Measurements from ENCODE around the gene OVCA2. TPM values are rescaled to one million over a fixed set of nuclear protein-coding genes. Genes with fewer than 3 reads are reported as not detected.

Gene OVCA2
- total RNA-seq, 6 donors from 2014 or later: 20.1 to 56.1 (median 33.5) TPM

DNA sequence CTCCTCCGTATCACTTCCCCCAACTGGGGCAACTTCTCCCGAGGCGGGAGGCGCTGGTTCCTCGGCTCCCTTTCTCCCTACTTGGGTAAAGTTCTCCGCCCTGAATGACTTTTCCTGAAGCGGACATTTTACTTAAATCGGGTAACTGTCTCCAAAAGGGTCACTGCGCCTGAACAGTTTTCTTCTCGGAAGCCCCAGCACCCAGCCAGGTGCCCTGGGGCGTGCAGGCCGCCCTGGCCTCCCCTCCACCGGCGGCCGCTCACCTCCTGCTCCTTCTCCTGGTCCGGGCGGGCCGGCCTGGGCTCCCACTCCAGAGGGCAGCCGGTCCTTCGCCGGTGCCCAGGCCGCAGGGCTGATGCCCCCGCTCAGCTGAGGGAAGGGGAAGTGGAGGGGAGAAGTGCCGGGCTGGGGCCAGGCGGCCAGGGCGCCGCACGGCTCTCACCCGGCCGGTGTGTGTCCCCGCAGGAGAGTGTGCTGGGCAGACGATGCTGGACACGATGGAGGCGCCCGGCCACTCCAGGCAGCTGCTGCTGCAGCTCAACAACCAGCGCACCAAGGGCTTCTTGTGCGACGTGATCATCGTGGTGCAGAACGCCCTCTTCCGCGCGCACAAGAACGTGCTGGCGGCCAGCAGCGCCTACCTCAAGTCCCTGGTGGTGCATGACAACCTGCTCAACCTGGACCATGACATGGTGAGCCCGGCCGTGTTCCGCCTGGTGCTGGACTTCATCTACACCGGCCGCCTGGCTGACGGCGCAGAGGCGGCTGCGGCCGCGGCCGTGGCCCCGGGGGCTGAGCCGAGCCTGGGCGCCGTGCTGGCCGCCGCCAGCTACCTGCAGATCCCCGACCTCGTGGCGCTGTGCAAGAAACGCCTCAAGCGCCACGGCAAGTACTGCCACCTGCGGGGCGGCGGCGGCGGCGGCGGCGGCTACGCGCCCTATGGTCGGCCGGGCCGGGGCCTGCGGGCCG lies 14.7 kb downstream of the OVCA2 start:
- peaks cover 0 to 12% (median 3%) of the 10 kb centered on the region in 4 donors for H3K36me3 ChIP-seq
- peak overlapping the region; percentile 86 to 96 (median 91) for H3K27ac ChIP-seq
- DNase-seq: peak in 1 of 2 donors; percentile 89
- H3K9me3 ChIP-seq: no peaks in the 10 kb centered on the region
- no peak for ATAC-seq (ENCODE audit: low FRiP score in 2 of 2)
- H3K4me3 ChIP-seq: peak overlapping the region; percentile 22 to 76 (median 51)
- 40 to 47% methylated on average over 10 to 66 of the region's 85 CpGs for WGBS, 2 donors
- TF ChIP-seq, protein P1, sequence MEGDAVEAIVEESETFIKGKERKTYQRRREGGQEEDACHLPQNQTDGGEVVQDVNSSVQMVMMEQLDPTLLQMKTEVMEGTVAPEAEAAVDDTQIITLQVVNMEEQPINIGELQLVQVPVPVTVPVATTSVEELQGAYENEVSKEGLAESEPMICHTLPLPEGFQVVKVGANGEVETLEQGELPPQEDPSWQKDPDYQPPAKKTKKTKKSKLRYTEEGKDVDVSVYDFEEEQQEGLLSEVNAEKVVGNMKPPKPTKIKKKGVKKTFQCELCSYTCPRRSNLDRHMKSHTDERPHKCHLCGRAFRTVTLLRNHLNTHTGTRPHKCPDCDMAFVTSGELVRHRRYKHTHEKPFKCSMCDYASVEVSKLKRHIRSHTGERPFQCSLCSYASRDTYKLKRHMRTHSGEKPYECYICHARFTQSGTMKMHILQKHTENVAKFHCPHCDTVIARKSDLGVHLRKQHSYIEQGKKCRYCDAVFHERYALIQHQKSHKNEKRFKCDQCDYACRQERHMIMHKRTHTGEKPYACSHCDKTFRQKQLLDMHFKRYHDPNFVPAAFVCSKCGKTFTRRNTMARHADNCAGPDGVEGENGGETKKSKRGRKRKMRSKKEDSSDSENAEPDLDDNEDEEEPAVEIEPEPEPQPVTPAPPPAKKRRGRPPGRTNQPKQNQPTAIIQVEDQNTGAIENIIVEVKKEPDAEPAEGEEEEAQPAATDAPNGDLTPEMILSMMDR (IDR thresholded peaks at IDR 0.05): peak in 3 of 6 experiments; percentile 2 to 18 (median 13)
- no peak for TF ChIP-seq POLR2A (IDR thresholded peaks at IDR 0.05)
- peaks cover 57 to 84% (median 66%) of the 10 kb centered on the region in 4 donors for H3K4me1 ChIP-seq
- H3K27me3 ChIP-seq: peaks cover 0 to 50% (median 12%) of the 10 kb centered on the region in 4 donors

DNA sequence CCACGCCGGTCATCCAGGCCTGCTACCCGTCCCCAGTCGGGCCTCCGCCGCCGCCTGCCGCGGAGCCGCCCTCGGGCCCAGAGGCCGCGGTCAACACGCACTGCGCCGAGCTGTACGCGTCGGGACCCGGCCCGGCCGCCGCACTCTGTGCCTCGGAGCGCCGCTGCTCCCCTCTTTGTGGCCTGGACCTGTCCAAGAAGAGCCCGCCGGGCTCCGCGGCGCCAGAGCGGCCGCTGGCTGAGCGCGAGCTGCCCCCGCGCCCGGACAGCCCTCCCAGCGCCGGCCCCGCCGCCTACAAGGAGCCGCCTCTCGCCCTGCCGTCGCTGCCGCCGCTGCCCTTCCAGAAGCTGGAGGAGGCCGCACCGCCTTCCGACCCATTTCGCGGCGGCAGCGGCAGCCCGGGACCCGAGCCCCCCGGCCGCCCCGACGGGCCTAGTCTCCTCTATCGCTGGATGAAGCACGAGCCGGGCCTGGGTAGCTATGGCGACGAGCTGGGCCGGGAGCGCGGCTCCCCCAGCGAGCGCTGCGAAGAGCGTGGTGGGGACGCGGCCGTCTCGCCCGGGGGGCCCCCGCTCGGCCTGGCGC lies 15.4 kb downstream of the OVCA2 start:
- Histone ChIP-seq H3K36me3 (peaks cover 0 to 15% (median 3%) of the 10 kb centered on the region in 4 donors), H3K27me3 (peaks cover 0 to 44% (median 11%) of the 10 kb centered on the region in 4 donors), H3K9me3 (no peaks in the 10 kb centered on the region), H3K4me1 (peaks cover 60 to 82% (median 66%) of the 10 kb centered on the region in 4 donors), H3K4me3 (peak overlapping the region in 3 of 4 donors; percentile 46 to 76 (median 56)), H3K27ac (peak overlapping the region; percentile 86 to 96 (median 91))
- no peak for ATAC-seq (ENCODE audit: low FRiP score in 2 of 2)
- DNase-seq: peak in 1 of 2 donors; percentile 90
- TF ChIP-seq, protein P1 (IDR thresholded peaks at IDR 0.05): peak in 1 of 6 experiments; percentile 2
- no peak for TF ChIP-seq POLR2A (IDR thresholded peaks at IDR 0.05)
- WGBS, 2 donors: 52 to 85% methylated on average over 9 to 40 of the region's 81 CpGs

DNA sequence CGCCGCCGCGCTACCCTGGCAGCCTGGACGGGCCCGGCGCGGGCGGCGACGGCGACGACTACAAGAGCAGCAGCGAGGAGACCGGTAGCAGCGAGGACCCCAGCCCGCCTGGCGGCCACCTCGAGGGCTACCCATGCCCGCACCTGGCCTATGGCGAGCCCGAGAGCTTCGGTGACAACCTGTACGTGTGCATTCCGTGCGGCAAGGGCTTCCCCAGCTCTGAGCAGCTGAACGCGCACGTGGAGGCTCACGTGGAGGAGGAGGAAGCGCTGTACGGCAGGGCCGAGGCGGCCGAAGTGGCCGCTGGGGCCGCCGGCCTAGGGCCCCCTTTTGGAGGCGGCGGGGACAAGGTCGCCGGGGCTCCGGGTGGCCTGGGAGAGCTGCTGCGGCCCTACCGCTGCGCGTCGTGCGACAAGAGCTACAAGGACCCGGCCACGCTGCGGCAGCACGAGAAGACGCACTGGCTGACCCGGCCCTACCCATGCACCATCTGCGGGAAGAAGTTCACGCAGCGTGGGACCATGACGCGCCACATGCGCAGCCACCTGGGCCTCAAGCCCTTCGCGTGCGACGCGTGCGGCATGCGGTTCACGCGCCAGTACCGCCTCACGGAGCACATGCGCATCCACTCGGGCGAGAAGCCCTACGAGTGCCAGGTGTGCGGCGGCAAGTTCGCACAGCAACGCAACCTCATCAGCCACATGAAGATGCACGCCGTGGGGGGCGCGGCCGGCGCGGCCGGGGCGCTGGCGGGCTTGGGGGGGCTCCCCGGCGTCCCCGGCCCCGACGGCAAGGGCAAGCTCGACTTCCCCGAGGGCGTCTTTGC lies 16.2 kb downstream of the OVCA2 start:
- TF ChIP-seq, protein P1 (IDR thresholded peaks at IDR 0.05): no peak
- no peak for TF ChIP-seq POLR2A (IDR thresholded peaks at IDR 0.05)
- no peak for TF ChIP-seq EP300 (IDR thresholded peaks at IDR 0.05)
- no peak for TF ChIP-seq POLR2AphosphoS5 (IDR thresholded peaks at IDR 0.05)
- Histone ChIP-seq H3K9me3 (no peaks in the 10 kb centered on the region), H3K4me3 (peak overlapping the region in 3 of 4 donors; percentile 25 to 76 (median 56)), H3K4me1 (peaks cover 66 to 88% (median 69%) of the 10 kb centered on the region in 4 donors), H3K27me3 (peaks cover 0 to 44% (median 11%) of the 10 kb centered on the region in 4 donors), H3K36me3 (peaks cover 0 to 15% (median 6%) of the 10 kb centered on the region in 4 donors), H3K27ac (peak overlapping the region; percentile 54 to 93 (median 88))
- DNase-seq: peak in 1 of 2 donors; percentile 88
- no peak for ATAC-seq (ENCODE audit: low FRiP score in 2 of 2)
- WGBS, 2 donors: 50 to 65% methylated on average over 43 to 47 of the region's 98 CpGs

Data from upper lobe of left lung (tissue), 6 donors.